NB4 (cell line): ENCODE data around the gene GPSM1.

ENCODE experiments used
- DNase-seq: peaks from one replicate; pipeline ENCODE4 v3.0.0; 2010; ENCODE audit warnings: low read depth
- H3K4me3 ChIP-seq: one replicate; pipeline ENCODE4 v1.5.1; 2011; ENCODE audit warnings: mild to moderate bottlenecking, low read depth, low read length, moderate library complexity
- CTCF ChIP-seq: IDR thresholded peaks from one replicate; pipeline ENCODE4 v1.5.1; 2012; ENCODE audit warnings: low read depth, low read length
- MAX ChIP-seq: IDR thresholded peaks from 2 replicates; pipeline ENCODE4 v1.6.1; 2011; ENCODE audit warnings: low read depth, low read length
- MYC ChIP-seq: IDR thresholded peaks from 2 replicates; pipeline ENCODE4 v1.6.1; 2011; ENCODE audit warnings: low read depth, low read length
- POLR2A ChIP-seq: IDR thresholded peaks from 2 replicates; pipeline ENCODE4 v1.6.1; 2011; ENCODE audit warnings: mild to moderate bottlenecking; ENCODE audit not compliant: insufficient read length; ENCODE audit errors: extremely low read depth

Gene GPSM1

GRCh38 chr9:136280535-136281315, 46.6 kb upstream of the GPSM1 start:
- no peak overlapping the region for H3K4me3 ChIP-seq
- no peak for DNase-seq
- no peak for TF ChIP-seq CTCF
- no peak for TF ChIP-seq MAX
- TF ChIP-seq MYC = no peak
- TF ChIP-seq POLR2A = no peak

- no peak for DNase-seq
- no peak overlapping the region for H3K4me3 ChIP-seq
- no peak for TF ChIP-seq POLR2A
- TF ChIP-seq MAX = no peak
- no peak for TF ChIP-seq CTCF
- TF ChIP-seq MYC = no peak
Observed at GRCh38 chr9:136281421-136282271, 45.7 kb upstream of the GPSM1 start.

GRCh38 chr9:136282272-136282861, 45.0 kb upstream of the GPSM1 start:
- DNase-seq = no peak
- H3K4me3 ChIP-seq = no peak overlapping the region
- TF ChIP-seq POLR2A (no peak), CTCF (no peak), MAX (no peak), MYC (no peak)

- TF ChIP-seq MAX = no peak
- peak; percentile 65 for TF ChIP-seq CTCF
- H3K4me3 ChIP-seq = no peak overlapping the region
Observed at GRCh38 chr9:136283291-136284235, 43.8 kb upstream of the GPSM1 start.

GRCh38 chr9:136284311-136284710, 43.0 kb upstream of the GPSM1 start:
- DNase-seq = no peak
- H3K4me3 ChIP-seq = no peak overlapping the region
- TF ChIP-seq MYC (no peak), MAX (no peak), POLR2A (no peak), CTCF (no peak)

More at GRCh38 chr9:136283291-136284235, 43.8 kb upstream of the GPSM1 start:
- peak; percentile 78 for DNase-seq
